IMR-90 (cell line): Measurements from ENCODE around the gene SMIM44. TPM values are rescaled to one million over a fixed set of nuclear protein-coding genes. Genes with fewer than 3 reads are reported as not detected.

Experiments
- ATAC-seq: fragments of 200-7000 bp; cut with Tn5 transposase; 2 replicates; pipeline ENCODE4 v1.9.1; 2020; ENCODE audit warnings: low read depth, mild to moderate bottlenecking, moderate library complexity
- BruUV-seq: library from RNA; stranded (reverse); fragments of 400-500 nt; replicated peaks from 2 replicates; lab custom pipeline; 2021; lab: Mats Ljungman, UMichigan
- CTCF ChIA-PET: fragments of 300-600 bp; formaldehyde crosslinking; extraction: SDS; loops from one replicate; lab custom pipeline; 2021; ENCODE audit warnings: antibody characterized with exemption; lab: Yijun Ruan, JAX
- POLR2A ChIA-PET: fragments of 300-600 bp; sonication (Branson Sonifier 250); formaldehyde crosslinking; loops from one replicate; lab custom pipeline; 2022; ENCODE audit warnings: antibody characterized with exemption; ENCODE audit not compliant: unreplicated experiment; lab: Charles Lee
- DNase-seq: peaks from one replicate; pipeline ENCODE4 v3.0.0; 2013
- H2AFZ ChIP-seq: replicated peaks from 2 replicates; pipeline ENCODE3; 2013; ENCODE audit warnings: low read length, mild to moderate bottlenecking; ENCODE audit not compliant: poor library complexity
- H2AK5ac ChIP-seq: 2 replicates; pipeline ENCODE4 v1.6.1; 2013; ENCODE audit warnings: low read depth, low read length, inconsistent platforms
- H2AK9ac ChIP-seq: replicated peaks from 2 replicates; pipeline ENCODE3; 2013; ENCODE audit warnings: mild to moderate bottlenecking, low read depth, low read length, moderate library complexity; ENCODE audit not compliant: poor library complexity
- H2BK120ac ChIP-seq: 2 replicates; pipeline ENCODE4 v1.6.1; 2013; ENCODE audit warnings: low read depth, low read length, inconsistent platforms
- H2BK15ac ChIP-seq: 3 replicates; pipeline ENCODE4 v1.6.1; 2013; ENCODE audit warnings: low read depth, low read length, inconsistent platforms
- H2BK20ac ChIP-seq: 2 replicates; pipeline ENCODE4 v1.6.1; 2013; ENCODE audit warnings: low read depth, mild to moderate bottlenecking, inconsistent platforms, low read length, moderate library complexity
- H2BK5ac ChIP-seq: 2 replicates; pipeline ENCODE4 v1.6.1; 2013; ENCODE audit warnings: mild to moderate bottlenecking, low read depth, low read length, inconsistent platforms; ENCODE audit not compliant: poor library complexity, severe bottlenecking
- H3K14ac ChIP-seq: replicated peaks from 2 replicates; pipeline ENCODE4 v1.6.1; 2013; ENCODE audit warnings: low read depth, low read length, inconsistent platforms
- H3K18ac ChIP-seq: 2 replicates; pipeline ENCODE4 v1.6.1; 2013; ENCODE audit warnings: low read depth, low read length, control low read depth
- H3K23ac ChIP-seq: 2 replicates; pipeline ENCODE4 v1.6.1; 2013; ENCODE audit warnings: low read depth, low read length, inconsistent platforms
- H3K27ac ChIP-seq: 2 replicates; pipeline ENCODE4 v1.5.1; 2013; ENCODE audit warnings: mild to moderate bottlenecking, control low read depth, low read length; ENCODE audit not compliant: insufficient read depth
- H3K27me3 ChIP-seq: 2 replicates; pipeline ENCODE4 v1.6.1; 2013; ENCODE audit warnings: low read length; ENCODE audit not compliant: control insufficient read depth, insufficient read depth
- H3K36me3 ChIP-seq: 2 replicates; pipeline ENCODE4 v1.6.1; 2013; ENCODE audit warnings: low read length, mixed read lengths; ENCODE audit not compliant: control insufficient read depth, insufficient read depth
- H3K4ac ChIP-seq: 2 replicates; pipeline ENCODE4 v1.6.1; 2013; ENCODE audit warnings: low read depth, low read length, inconsistent platforms
- H3K4me1 ChIP-seq: 2 replicates; pipeline ENCODE4 v1.6.1; 2013; ENCODE audit warnings: low read length, mixed read lengths; ENCODE audit not compliant: control insufficient read depth, insufficient read depth
- H3K4me2 ChIP-seq: 2 replicates; pipeline ENCODE4 v1.6.1; 2013; ENCODE audit warnings: low read depth, mild to moderate bottlenecking, control low read depth, low read length, moderate library complexity
- H3K4me3 ChIP-seq: 2 replicates; pipeline ENCODE4 v1.5.1; 2013; ENCODE audit warnings: low read depth, mild to moderate bottlenecking, control low read depth, low read length, moderate library complexity; ENCODE audit not compliant: insufficient read depth
- H3K56ac ChIP-seq: 2 replicates; pipeline ENCODE4 v1.6.1; 2013; ENCODE audit warnings: low read length, inconsistent platforms; ENCODE audit not compliant: insufficient read depth; ENCODE audit errors: extremely low read depth
- H3K79me1 ChIP-seq, 2 experiments: 2 replicates each; pipeline ENCODE4 v1.6.1; 2013; ENCODE audit warnings: low read length in 2 of 2, inconsistent platforms in 1 of 2, low read depth in 1 of 2
- H3K9ac ChIP-seq: 2 replicates; pipeline ENCODE4 v1.6.1; 2013; ENCODE audit warnings: low read depth, low read length, control low read depth
- H3K9me1 ChIP-seq: 2 replicates; pipeline ENCODE4 v1.6.1; 2013; ENCODE audit warnings: low read length, inconsistent platforms; ENCODE audit not compliant: insufficient read depth
- H3K9me3 ChIP-seq: 2 replicates; pipeline ENCODE4 v1.6.1; 2013; ENCODE audit warnings: low read length; ENCODE audit not compliant: control insufficient read depth, insufficient read depth
- H4K20me1 ChIP-seq: 2 replicates; pipeline ENCODE4 v1.6.1; 2013; ENCODE audit warnings: low read length, inconsistent platforms; ENCODE audit not compliant: insufficient read depth
- H4K5ac ChIP-seq: 2 replicates; pipeline ENCODE4 v1.6.1; 2013; ENCODE audit warnings: mild to moderate bottlenecking, low read depth, low read length, control low read depth
- H4K8ac ChIP-seq, 2 experiments: 2 replicates each; pipeline ENCODE4 v1.6.1; 2013; ENCODE audit warnings: low read depth in 2 of 2, low read length in 2 of 2, control low read depth in 1 of 2, inconsistent platforms in 1 of 2
- H4K91ac ChIP-seq: 2 replicates; pipeline ENCODE4 v1.6.1; 2013; ENCODE audit warnings: low read depth, low read length, inconsistent platforms; ENCODE audit not compliant: insufficient read depth
- BHLHE40 ChIP-seq: fragments of 150-350 bp; IDR thresholded peaks from 2 replicates; pipeline ENCODE4 v1.6.1; 2016; ENCODE audit warnings: mild to moderate bottlenecking, low read depth, low read length
- MAZ ChIP-seq: IDR thresholded peaks from 2 replicates; pipeline ENCODE4 v1.6.1; 2012; ENCODE audit warnings: low read depth, mild to moderate bottlenecking, low read length, improper control_type of control experiment, moderate library complexity, borderline replicate concordance
- RCOR1 ChIP-seq: IDR thresholded peaks from 2 replicates; pipeline ENCODE4 v1.6.1; 2012; ENCODE audit warnings: mild to moderate bottlenecking, low read length, improper control_type of control experiment; ENCODE audit not compliant: insufficient replicate concordance
- SMC3 ChIP-seq: fragments of 150-350 bp; IDR thresholded peaks from 2 replicates; pipeline ENCODE4 v1.6.1; 2016; ENCODE audit warnings: low read depth, mild to moderate bottlenecking, antibody characterized with exemption, low read length, moderate library complexity
- WGBS, 2 experiments: methylation state at CpG; one replicate each; pipeline versions ENCODE4 v1.1.5 to v1.1.7; 2013; ENCODE audit warnings: missing lambda C conversion rate in 2 of 2; ENCODE audit not compliant: insufficient read length in 1 of 2; ENCODE audit errors: extremely low coverage in 2 of 2; 5-methylcytosine and 5-hydroxymethylcytosine counted together
- dilution Hi-C: fragments of 300-500 bp; cut with HindIII; formaldehyde crosslinking; loops from one replicate; pipeline ENCODE4 v1.14.3; 2018; ENCODE audit warnings: low sequenced_read_pairs; ENCODE audit not compliant: unreplicated experiment
- in situ Hi-C: fragments of 300-500 bp; cut with MboI; formaldehyde crosslinking; loops from 3 replicates; pipeline ENCODE4 v1.14.3; 2019; ENCODE audit warnings: low sequenced_read_pairs, inconsistent platforms, mixed read lengths
- intact Hi-C: fragments of 100-400 bp; cut with micrococcal nuclease; formaldehyde crosslinking; loops from 2 replicates; pipeline ENCODE4 v1.10.0; 2022
- polyA plus RNA-seq, 3 experiments: library from polyadenylated mRNA; depleted of rRNA; stranded (reverse); fragments of >200 nt; gene quantifications; 2 replicates each; pipeline ENCODE4 v1.2.3, GENCODE V29; 2012; ENCODE audit warnings: low replicate concordance in 1 of 3
- total RNA-seq: library from RNA; depleted of rRNA; stranded (reverse); fragments of >200 nt; gene quantifications from 2 replicates; pipeline ENCODE4 v1.2.3, GENCODE V29; 2012
- TF ChIP-seq, protein P1 (sequence below): conservative IDR thresholded peaks from 2 replicates; pipeline ENCODE4 v1.5.1; 2012; ENCODE audit warnings: mild to moderate bottlenecking, low read depth, low read length, improper control_type of control experiment

SMIM44 gene
- total and polyA plus RNA-seq, 2 of the 4 experiments (the other 2 are of a cell fraction): not detected

DNA sequence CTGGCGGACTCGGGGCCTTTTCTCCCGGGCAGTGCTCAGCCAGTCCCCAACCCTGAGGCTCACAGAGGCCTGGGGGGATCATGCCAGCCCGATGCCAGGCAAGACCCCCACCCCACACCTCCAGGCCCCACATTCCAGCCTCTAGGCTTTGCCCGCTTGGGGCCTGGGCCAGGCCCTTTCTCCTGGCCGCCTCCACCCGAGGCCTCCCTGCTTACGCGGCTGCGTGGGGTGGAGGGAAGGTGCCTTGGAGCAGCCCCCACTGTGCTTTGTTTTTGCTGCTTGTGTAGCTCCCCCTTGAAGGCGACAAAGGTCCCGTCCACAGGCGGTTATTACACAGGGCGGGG lies 41.3 kb downstream of the SMIM44 start:
- Histone ChIP-seq H3K36me3 (peaks cover 56% of the 10 kb centered on the region), H3K4me3 (no peak overlapping the region), H2BK5ac (no peak overlapping the region), H3K18ac (no peak overlapping the region), H2AK9ac (no peak overlapping the region), H3K9me3 (no peaks in the 10 kb centered on the region), H4K5ac (no peak overlapping the region), H3K79me1 (peaks cover 27 to 70% of the 10 kb centered on the region in 2 experiments), H3K56ac (no peak overlapping the region), H3K4me2 (no peak overlapping the region), H3K27ac (no peak overlapping the region), H3K23ac (no peak overlapping the region), H3K9me1 (peaks cover 5% of the 10 kb centered on the region), H4K8ac (no peak overlapping the region), H3K9ac (no peak overlapping the region), H4K20me1 (peaks cover 45% of the 10 kb centered on the region), H2AFZ (no peak overlapping the region), H3K4ac (no peak overlapping the region), H3K14ac (no peak overlapping the region), H2BK15ac (no peak overlapping the region), H2BK20ac (no peak overlapping the region), H2AK5ac (no peak overlapping the region), H3K27me3 (no peaks in the 10 kb centered on the region), H2BK120ac (no peak overlapping the region), H3K4me1 (no peaks in the 10 kb centered on the region; the same call in 1 of the 2 replicates), H4K91ac (no peak overlapping the region)
- intact Hi-C loops: no loop called here
- in situ Hi-C loops: no loop called here
- no peak for TF ChIP-seq MAZ
- TF ChIP-seq SMC3: no peak
- TF ChIP-seq RCOR1: no peak
- TF ChIP-seq BHLHE40: no peak
- TF ChIP-seq, protein P1, sequence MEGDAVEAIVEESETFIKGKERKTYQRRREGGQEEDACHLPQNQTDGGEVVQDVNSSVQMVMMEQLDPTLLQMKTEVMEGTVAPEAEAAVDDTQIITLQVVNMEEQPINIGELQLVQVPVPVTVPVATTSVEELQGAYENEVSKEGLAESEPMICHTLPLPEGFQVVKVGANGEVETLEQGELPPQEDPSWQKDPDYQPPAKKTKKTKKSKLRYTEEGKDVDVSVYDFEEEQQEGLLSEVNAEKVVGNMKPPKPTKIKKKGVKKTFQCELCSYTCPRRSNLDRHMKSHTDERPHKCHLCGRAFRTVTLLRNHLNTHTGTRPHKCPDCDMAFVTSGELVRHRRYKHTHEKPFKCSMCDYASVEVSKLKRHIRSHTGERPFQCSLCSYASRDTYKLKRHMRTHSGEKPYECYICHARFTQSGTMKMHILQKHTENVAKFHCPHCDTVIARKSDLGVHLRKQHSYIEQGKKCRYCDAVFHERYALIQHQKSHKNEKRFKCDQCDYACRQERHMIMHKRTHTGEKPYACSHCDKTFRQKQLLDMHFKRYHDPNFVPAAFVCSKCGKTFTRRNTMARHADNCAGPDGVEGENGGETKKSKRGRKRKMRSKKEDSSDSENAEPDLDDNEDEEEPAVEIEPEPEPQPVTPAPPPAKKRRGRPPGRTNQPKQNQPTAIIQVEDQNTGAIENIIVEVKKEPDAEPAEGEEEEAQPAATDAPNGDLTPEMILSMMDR: no peak
- no peak for ATAC-seq
- DNase-seq: no peak
- 84% methylated on average over 3 of the region's 14 CpGs; no CpG with 5 or more reads in 1 of the 2 experiments for WGBS, 2 experiments
- dilution Hi-C loops: no loop called here
- CTCF ChIA-PET: interaction anchor here (0.6 to 0.7 kb wide), 2 partner anchors 95 to 817 kb away, joined by 3 to 6 read pairs; no protein-coding TSS in a partner anchor
- POLR2A ChIA-PET: no interaction called here
- BruUV-seq: no TSS peak
